Fibroblast of villous mesenchyme (primary cell): ENCODE results near the gene SMARCA4. TPM values are rescaled to one million over a fixed set of nuclear protein-coding genes. Genes with fewer than 3 reads are reported as not detected.
"Not testable (repeated sequence)": the region's sequence is repeated elsewhere in the genome, so short reads cannot be mapped to it uniquely, and the experiment has no call there.

Experiments
- DNase-seq: peaks from one replicate; pipeline ENCODE4 v3.0.0-alpha.2; 2010; ENCODE audit warnings: low read depth
- H3K4me3 ChIP-seq: 2 replicates; pipeline ENCODE4 v1.5.1; 2011; ENCODE audit warnings: low read depth, mild to moderate bottlenecking, low read length
- CTCF ChIP-seq: IDR thresholded peaks from 2 replicates; pipeline ENCODE4 v1.5.1; 2012; ENCODE audit warnings: low read depth, mild to moderate bottlenecking, low read length; ENCODE audit not compliant: insufficient read depth
- total RNA-seq: library from RNA; depleted of rRNA; stranded (reverse); fragments of >200 nt; gene quantifications from 2 replicates; pipeline ENCODE4 v1.2.3, GENCODE V29; 2012

Gene SMARCA4
- total RNA-seq, 1 donor, result 96.7 TPM

GRCh38 chr19:11066326-11066725 is 105.5 kb downstream of the SMARCA4 start:
- no peak for DNase-seq
- H3K4me3 ChIP-seq, result no peak overlapping the region
- TF ChIP-seq CTCF, result no peak

GRCh38 chr19:11067356-11068113 is 106.7 kb downstream of the SMARCA4 start:
- TF ChIP-seq CTCF, result no peak
- peak; percentile 40 for DNase-seq
- no peak overlapping the region for H3K4me3 ChIP-seq

- H3K4me3 ChIP-seq, result no peak overlapping the region
- TF ChIP-seq CTCF, result no peak
- no peak for DNase-seq
Measured at GRCh38 chr19:11069561-11069960, 108.7 kb downstream of the SMARCA4 start.

- no peak for DNase-seq
- no peak overlapping the region for H3K4me3 ChIP-seq
- no peak for TF ChIP-seq CTCF
Measured at GRCh38 chr19:11070123-11070522, 109.3 kb downstream of the SMARCA4 start.

GRCh38 chr19:11073568-11073967 is 112.7 kb downstream of the SMARCA4 start:
- no peak for TF ChIP-seq CTCF

GRCh38 chr19:11076792-11077191 is 116.0 kb downstream of the SMARCA4 start:
- DNase-seq, result not testable (repeated sequence)

More at GRCh38 chr19:11073568-11073967, 112.7 kb downstream of the SMARCA4 start:
- no peak overlapping the region for H3K4me3 ChIP-seq
- no peak for DNase-seq

GRCh38 chr19:11078893-11079292 is 118.1 kb downstream of the SMARCA4 start:
- DNase-seq, result no peak
- no peak overlapping the region for H3K4me3 ChIP-seq
- no peak for TF ChIP-seq CTCF

More at GRCh38 chr19:11076792-11077191, 116.0 kb downstream of the SMARCA4 start:
- H3K4me3 ChIP-seq, result not testable (repeated sequence)
